Gastrocnemius medialis (tissue), 4 donors: ENCODE data around the gene SUCLG2. TPM values are rescaled to one million over a fixed set of nuclear protein-coding genes. Genes with fewer than 3 reads are reported as not detected.

Source experiments
- ATAC-seq, 2 donors: fragments of 150-250 bp; one replicate each; pipeline ENCODE4 v1.9.1; 2016
- DNase-seq, 2 donors: peaks; one replicate each; pipeline ENCODE4 v3.0.0-alpha.2; 2019
- H3K27ac ChIP-seq, 4 donors: fragments of 200-600 bp; sonication (generic); 1 replicate in 1 of 4; 2 replicates in 3 of 4; pipeline ENCODE4 v1.5.1; 2016 to 2018; ENCODE audit warnings: mild to moderate bottlenecking in 2 of 4, moderate library complexity in 1 of 4
- H3K27me3 ChIP-seq, 3 donors: fragments of 200-600 bp; sonication (generic) in 2 of 3; 1 replicate in 1 of 3; 2 replicates in 2 of 3; pipeline versions ENCODE4 v1.5.1 to v1.6.0; 2016 to 2019; ENCODE audit warnings: mild to moderate bottlenecking in 1 of 3, moderate library complexity in 1 of 3
- H3K36me3 ChIP-seq, 2 donors: fragments of 200-600 bp; sonication (generic) in 1 of 2; one replicate each; pipeline ENCODE4 v1.5.1; 2017 to 2018
- H3K4me1 ChIP-seq, 2 donors: fragments of 200-600 bp; sonication (generic) in 1 of 2; one replicate each; pipeline ENCODE4 v1.5.1; 2016 to 2017; ENCODE audit warnings: mild to moderate bottlenecking in 2 of 2
- H3K4me3 ChIP-seq, 4 donors: fragments of 200-600 bp; sonication (generic) in 3 of 4; 1 replicate in 1 of 4; 2 replicates in 3 of 4; pipeline ENCODE4 v1.5.1; 2016 to 2019; ENCODE audit warnings: mild to moderate bottlenecking in 2 of 4
- H3K9me3 ChIP-seq, 3 donors: fragments of 200-600 bp; sonication (generic) in 2 of 3; 1 replicate in 1 of 3; 2 replicates in 2 of 3; pipeline ENCODE4 v1.5.1; 2016 to 2019
- CTCF ChIP-seq, 5 experiments: fragments of 450-650 bp in 3 of 5; fragments of 200-600 bp in 2 of 5; sonication (generic) in 2 of 5; IDR thresholded peaks in 4 of 5; conservative IDR thresholded peaks in 1 of 5; 1 replicate in 4 of 5; 2 replicates in 1 of 5; pipeline ENCODE4 v1.5.1; 2016 to 2019; ENCODE audit warnings: antibody characterized with exemption in 5 of 5, mild to moderate bottlenecking in 3 of 5, moderate library complexity in 3 of 5
- POLR2A ChIP-seq, 2 donors: fragments of 450-650 bp; IDR thresholded peaks; one replicate each; pipeline ENCODE4 v1.6.1; 2017; ENCODE audit warnings: antibody characterized with exemption in 2 of 2, mild to moderate bottlenecking in 2 of 2, moderate library complexity in 2 of 2
- in situ Hi-C, 4 donors: fragments of 200-750 bp; cut with MboI; loops; one replicate each; pipeline versions ENCODE4 v1.15.0 to v1.8.0; 2017; ENCODE audit warnings: low sequenced_read_pairs in 4 of 4
- intact Hi-C: fragments of 100-400 bp; cut with DNase I; formaldehyde crosslinking; loops from one replicate; pipeline ENCODE4 v1.15.1; 2023; ENCODE audit warnings: low total_unique reads
- total RNA-seq, 4 donors: library from RNA; depleted of rRNA; stranded (reverse); fragments of >200 nt; gene quantifications; one replicate each; pipeline versions ENCODE4 v1.1.0 to v1.2.3, GENCODE V29; 2016

SUCLG2 gene
- total RNA-seq, 4 donors from 2014 or later = 64.3 to 106 (median 73.2) TPM

GRCh38 chr3:67655364-67656121 lies 1.1 kb upstream of the SUCLG2 start:
- ATAC-seq = no peak
- Histone ChIP-seq H3K27ac (peak overlapping the region; percentile 81 to 96 (median 95)), H3K27me3 (no peaks in the 10 kb centered on the region), H3K36me3 (no peaks in the 10 kb centered on the region), H3K9me3 (no peaks in the 10 kb centered on the region), H3K4me3 (peak overlapping the region; percentile 66 to 90 (median 77)), H3K4me1 (peaks cover 17 to 31% of the 10 kb centered on the region in 2 donors)
- DNase-seq = peak in 1 of 2 donors; percentile 35
- TF ChIP-seq POLR2A (IDR thresholded peaks at IDR 0.05) = no peak
- intact Hi-C loops (no loop called here), in situ Hi-C loops (no loop called here)

- intact Hi-C loops (loop anchor here (5.0 kb wide), 1 partner anchor 658 kb away; the partner anchor contains the start of gene KBTBD8), in situ Hi-C loops (no loop called here)
- DNase-seq (no peak), ATAC-seq (peak; percentile 37 to 53)
- no peaks in the 10 kb centered on the region for H3K36me3 ChIP-seq
- peak overlapping the region; percentile 81 to 96 (median 95) for H3K27ac ChIP-seq
- no peak for TF ChIP-seq POLR2A (IDR thresholded peaks at IDR 0.05)
- TF ChIP-seq CTCF (IDR thresholded peaks at IDR 0.05 in 4 of 5, conservative IDR thresholded peaks at IDR 0.05 in 1 of 5) = no peak
- no peaks in the 10 kb centered on the region for H3K27me3 ChIP-seq
- H3K9me3 ChIP-seq = no peaks in the 10 kb centered on the region
- peaks cover 20 to 36% of the 10 kb centered on the region in 2 donors for H3K4me1 ChIP-seq
- peak overlapping the region; percentile 66 to 90 (median 77) for H3K4me3 ChIP-seq
Observed at GRCh38 chr3:67654844-67655177, 399 bp upstream of the SUCLG2 start.

GRCh38 chr3:67653425-67654098 lies 850 bp downstream of the SUCLG2 start:
- Histone ChIP-seq H3K36me3 (no peaks in the 10 kb centered on the region), H3K27me3 (no peaks in the 10 kb centered on the region), H3K4me1 (peaks cover 27 to 47% of the 10 kb centered on the region in 2 donors), H3K9me3 (no peaks in the 10 kb centered on the region), H3K4me3 (peak overlapping the region; percentile 66 to 90 (median 77)), H3K27ac (peak overlapping the region; percentile 81 to 96 (median 95))
- DNase-seq = no peak
- TF ChIP-seq POLR2A (IDR thresholded peaks at IDR 0.05) (no peak), CTCF (IDR thresholded peaks at IDR 0.05 in 4 of 5, conservative IDR thresholded peaks at IDR 0.05 in 1 of 5) (no peak)
- ATAC-seq = peak; percentile 44 to 49
- in situ Hi-C loops = no loop called here
- intact Hi-C loops = loop anchor here (5.0 kb wide), 1 partner anchor 656 kb away; the partner anchor contains the start of gene KBTBD8

GRCh38 chr3:67650084-67650483 lies 4.3 kb downstream of the SUCLG2 start:
- DNase-seq (no peak), ATAC-seq (no peak)
- TF ChIP-seq POLR2A (IDR thresholded peaks at IDR 0.05) (no peak), CTCF (IDR thresholded peaks at IDR 0.05 in 4 of 5, conservative IDR thresholded peaks at IDR 0.05 in 1 of 5) (no peak)
- Histone ChIP-seq H3K27me3 (no peaks in the 10 kb centered on the region), H3K4me3 (no peak overlapping the region), H3K9me3 (no peaks in the 10 kb centered on the region), H3K36me3 (no peaks in the 10 kb centered on the region), H3K27ac (peak overlapping the region in 2 of 4 donors; percentile 44 to 96), H3K4me1 (peaks cover 40 to 58% of the 10 kb centered on the region in 2 donors)
- in situ Hi-C loops = no loop called here
- intact Hi-C loops = loop anchor here (5.0 kb wide), 1 partner anchor 653 kb away; the partner anchor contains the start of gene KBTBD8

- in situ Hi-C loops = no loop called here
- H3K9me3 ChIP-seq = no peaks in the 10 kb centered on the region
Observed at GRCh38 chr3:67649681-67650080, 4.7 kb downstream of the SUCLG2 start.

More at GRCh38 chr3:67649681-67650080, 4.7 kb downstream of the SUCLG2 start:
- intact Hi-C loops = loop anchor here (5.0 kb wide), 2 partner anchors 97 to 652 kb away; partner anchors contain the start of gene KBTBD8
- Histone ChIP-seq H3K4me3 (no peak overlapping the region), H3K36me3 (no peaks in the 10 kb centered on the region), H3K27ac (peak overlapping the region in 3 of 4 donors; percentile 58 to 74 (median 63)), H3K4me1 (peaks cover 44 to 59% of the 10 kb centered on the region in 2 donors), H3K27me3 (no peaks in the 10 kb centered on the region)
- no peak for ATAC-seq
- no peak for TF ChIP-seq CTCF (IDR thresholded peaks at IDR 0.05 in 4 of 5, conservative IDR thresholded peaks at IDR 0.05 in 1 of 5)
- no peak for TF ChIP-seq POLR2A (IDR thresholded peaks at IDR 0.05)
- DNase-seq = no peak
